Activated B cell treated with CpG ODN at 0.5 μM for 24 hours (primary cell): ENCODE results near the gene RGS7. TPM values are rescaled to one million over a fixed set of nuclear protein-coding genes. Genes with fewer than 3 reads are reported as not detected.
"Not testable (repeated sequence)": the region's sequence is repeated elsewhere in the genome, so short reads cannot be mapped to it uniquely, and the experiment has no call there.

Source experiments
- ATAC-seq: fragments of 200-7000 bp; cut with Tn5 transposase; one replicate; pipeline ENCODE4 v1.10.0; 2021; ENCODE audit warnings: low read depth, mild to moderate bottlenecking, moderate library complexity
- CTCF ChIA-PET: fragments of 350-600 bp; sonication (Branson Sonifier 250); formaldehyde crosslinking; loops from one replicate; lab custom pipeline; 2021; ENCODE audit warnings: antibody characterized with exemption; lab: Charles Lee
- POLR2A ChIA-PET: fragments of 350-600 bp; sonication (Branson Sonifier 250); formaldehyde crosslinking; loops from one replicate; lab custom pipeline; 2021; ENCODE audit warnings: antibody characterized with exemption; lab: Charles Lee
- DNase-seq: peaks from one replicate; pipeline ENCODE4 v3.0.0; 2022
- H3K27ac Mint-ChIP-seq: one replicate; pipeline ENCODE4 v1.8.0; 2020; ENCODE audit warnings: mixed read lengths
- H3K27me3 Mint-ChIP-seq: one replicate; pipeline ENCODE4 v1.8.0; 2021; ENCODE audit warnings: mixed read lengths
- H3K36me3 Mint-ChIP-seq: one replicate; pipeline ENCODE4 v1.8.0; 2021; ENCODE audit warnings: low read depth, mixed read lengths
- H3K4me1 Mint-ChIP-seq: one replicate; pipeline ENCODE4 v1.8.0; 2021; ENCODE audit warnings: mixed read lengths
- H3K4me3 Mint-ChIP-seq: one replicate; pipeline ENCODE4 v1.8.0; 2020; ENCODE audit warnings: mild to moderate bottlenecking, mixed read lengths
- H3K9me3 Mint-ChIP-seq: one replicate; pipeline ENCODE4 v1.8.0; 2020; ENCODE audit warnings: mixed read lengths
- intact Hi-C: fragments of 100-400 bp; cut with micrococcal nuclease; formaldehyde crosslinking; loops from one replicate; pipeline ENCODE4 v1.15.1; 2024
- total RNA-seq: library from RNA; stranded (reverse); gene quantifications from 2 replicates; pipeline ENCODE4 v1.2.3, GENCODE V29; 2022
- TF ChIP-seq, protein P1 (sequence below): fragments of 200-600 bp; IDR thresholded peaks from one replicate; pipeline ENCODE4 v1.8.0; 2022; ENCODE audit warnings: antibody characterized with exemption, mild to moderate bottlenecking

RGS7 gene
- total RNA-seq, 1 donor from 2014 or later = 0.49 TPM

DNA sequence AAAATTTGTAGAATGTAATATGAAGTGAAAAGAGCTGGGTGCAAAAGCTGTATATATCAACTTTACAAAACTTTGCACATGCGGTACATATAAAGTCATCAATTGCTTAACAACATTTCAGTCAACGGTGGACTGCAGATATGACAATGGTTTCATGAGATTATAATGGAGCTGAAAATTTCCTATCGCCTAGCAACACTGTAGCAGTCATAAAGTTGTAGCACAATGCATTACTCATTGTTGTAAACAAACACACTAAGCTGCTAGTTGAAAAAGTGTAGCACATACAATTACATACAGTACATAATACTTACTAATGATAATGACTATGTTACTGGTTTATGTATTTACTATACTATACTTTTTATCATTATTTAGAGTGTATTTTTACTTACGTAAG, 64.0 kb downstream of the RGS7 start:
- no peak for DNase-seq
- ChIA-PET POLR2A (no interaction called here), CTCF (no interaction called here)
- Mint-ChIP-seq H3K27ac (no peak overlapping the region), H3K9me3 (no peaks in the 10 kb centered on the region), H3K4me3 (no peak overlapping the region), H3K4me1 (no peaks in the 10 kb centered on the region), H3K27me3 (no peaks in the 10 kb centered on the region), H3K36me3 (no peaks in the 10 kb centered on the region)
- TF ChIP-seq, protein P1, sequence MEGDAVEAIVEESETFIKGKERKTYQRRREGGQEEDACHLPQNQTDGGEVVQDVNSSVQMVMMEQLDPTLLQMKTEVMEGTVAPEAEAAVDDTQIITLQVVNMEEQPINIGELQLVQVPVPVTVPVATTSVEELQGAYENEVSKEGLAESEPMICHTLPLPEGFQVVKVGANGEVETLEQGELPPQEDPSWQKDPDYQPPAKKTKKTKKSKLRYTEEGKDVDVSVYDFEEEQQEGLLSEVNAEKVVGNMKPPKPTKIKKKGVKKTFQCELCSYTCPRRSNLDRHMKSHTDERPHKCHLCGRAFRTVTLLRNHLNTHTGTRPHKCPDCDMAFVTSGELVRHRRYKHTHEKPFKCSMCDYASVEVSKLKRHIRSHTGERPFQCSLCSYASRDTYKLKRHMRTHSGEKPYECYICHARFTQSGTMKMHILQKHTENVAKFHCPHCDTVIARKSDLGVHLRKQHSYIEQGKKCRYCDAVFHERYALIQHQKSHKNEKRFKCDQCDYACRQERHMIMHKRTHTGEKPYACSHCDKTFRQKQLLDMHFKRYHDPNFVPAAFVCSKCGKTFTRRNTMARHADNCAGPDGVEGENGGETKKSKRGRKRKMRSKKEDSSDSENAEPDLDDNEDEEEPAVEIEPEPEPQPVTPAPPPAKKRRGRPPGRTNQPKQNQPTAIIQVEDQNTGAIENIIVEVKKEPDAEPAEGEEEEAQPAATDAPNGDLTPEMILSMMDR = no peak
- ATAC-seq = no peak
- intact Hi-C loops = no loop called here

DNA sequence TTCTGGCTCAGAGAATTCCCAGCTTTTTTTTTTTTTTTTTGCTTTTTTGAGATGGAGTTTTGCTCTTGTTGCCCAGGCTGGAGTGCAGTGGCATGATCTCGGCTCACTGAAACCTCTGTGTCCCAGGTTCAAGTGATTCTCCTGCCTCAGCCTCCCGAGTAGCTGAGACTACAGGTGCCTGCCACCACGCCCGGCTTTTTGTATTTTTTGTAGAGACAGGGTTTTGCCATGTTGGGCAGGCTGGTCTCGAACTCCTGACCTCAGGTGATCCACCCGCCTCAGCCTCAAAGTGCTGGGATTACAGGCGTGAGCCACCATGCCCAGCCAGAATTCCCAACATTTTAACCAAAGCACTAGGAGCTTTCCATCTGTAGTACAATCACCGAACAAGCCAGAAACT, 65.5 kb downstream of the RGS7 start:
- H3K4me3 Mint-ChIP-seq, intact Hi-C loops: not testable (repeated sequence)

DNA sequence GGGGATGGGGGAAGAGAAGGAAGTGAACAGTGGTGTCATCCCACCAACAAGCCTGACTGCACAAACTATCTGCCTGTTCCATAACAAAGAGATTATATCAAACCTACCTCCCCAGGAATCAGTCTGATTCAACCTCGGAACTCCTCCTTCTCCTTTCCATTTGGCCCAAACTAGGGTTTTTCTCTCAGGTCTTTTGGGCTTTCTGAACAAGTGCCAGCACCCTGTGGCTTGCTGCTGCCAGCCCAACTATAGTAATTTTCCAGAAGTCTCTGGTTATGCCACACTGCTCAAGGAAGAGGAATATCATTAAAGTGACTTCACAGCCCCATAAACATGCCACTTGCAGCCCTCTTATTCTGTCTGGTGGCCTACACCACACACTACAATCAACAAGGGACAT, 70.5 kb downstream of the RGS7 start:
- CTCF ChIA-PET = no interaction called here
- no peak overlapping the region for H3K27ac Mint-ChIP-seq
- H3K4me3 Mint-ChIP-seq = no peak overlapping the region
- no peak for DNase-seq
- TF ChIP-seq, protein P1 = no peak
- no peak for ATAC-seq
- POLR2A ChIA-PET = no interaction called here
- intact Hi-C loops = no loop called here
- H3K4me1 Mint-ChIP-seq = no peaks in the 10 kb centered on the region
- no peaks in the 10 kb centered on the region for H3K27me3 Mint-ChIP-seq
- H3K9me3 Mint-ChIP-seq = peaks cover 23% of the 10 kb centered on the region
- no peaks in the 10 kb centered on the region for H3K36me3 Mint-ChIP-seq

More for the DNA sequence above, 65.5 kb downstream of the RGS7 start:
- POLR2A ChIA-PET, DNase-seq, H3K9me3 Mint-ChIP-seq, H3K27me3 Mint-ChIP-seq, H3K4me1 Mint-ChIP-seq, ATAC-seq, H3K36me3 Mint-ChIP-seq, CTCF ChIA-PET, H3K27ac Mint-ChIP-seq: not testable (repeated sequence)

DNA sequence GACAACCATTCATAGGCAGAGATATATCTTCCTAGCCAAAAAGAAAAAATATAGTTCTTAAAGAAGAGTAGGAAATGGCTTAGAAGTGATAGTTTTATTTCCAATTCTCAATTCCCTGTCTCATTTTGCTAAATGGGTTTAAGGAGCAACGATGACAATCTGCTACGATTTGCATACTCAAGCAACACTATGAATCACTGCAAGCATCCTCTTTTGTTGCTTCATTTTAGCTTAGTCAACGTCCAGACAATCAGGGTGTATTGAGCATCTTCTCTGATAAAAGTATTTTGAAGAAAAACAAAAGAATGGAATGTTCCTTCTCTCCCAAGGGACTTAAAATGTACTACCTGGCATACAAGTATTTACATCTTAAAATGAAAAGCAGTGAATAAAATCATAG, 80.6 kb downstream of the RGS7 start:
- Mint-ChIP-seq H3K9me3 (peaks cover 19% of the 10 kb centered on the region), H3K27me3 (no peaks in the 10 kb centered on the region), H3K36me3 (no peaks in the 10 kb centered on the region), H3K27ac (no peak overlapping the region), H3K4me3 (no peak overlapping the region), H3K4me1 (no peaks in the 10 kb centered on the region)
- ATAC-seq = no peak
- POLR2A ChIA-PET = no interaction called here
- TF ChIP-seq, protein P1 = no peak
- no peak for DNase-seq
- CTCF ChIA-PET = no interaction called here
- intact Hi-C loops = no loop called here

DNA sequence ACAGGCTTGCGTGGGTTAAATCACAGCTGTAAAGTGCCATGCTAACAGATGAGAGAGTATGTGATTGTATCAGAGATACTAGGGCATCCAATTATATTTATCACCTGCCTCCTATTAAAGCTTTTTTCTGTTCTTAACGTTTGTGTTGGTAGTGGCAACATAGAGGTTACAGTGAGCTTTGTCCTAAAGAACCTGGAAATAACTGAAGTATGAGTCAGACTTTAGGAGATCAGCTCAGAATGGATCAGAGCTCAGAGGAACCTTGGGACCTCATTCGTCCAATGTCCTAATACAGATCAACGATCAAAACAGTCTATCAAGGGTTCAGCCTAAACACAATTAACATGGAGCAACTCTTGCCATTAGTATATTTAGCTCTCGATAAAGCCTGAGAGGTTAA, 81.0 kb downstream of the RGS7 start:
- Mint-ChIP-seq H3K36me3 (no peaks in the 10 kb centered on the region), H3K4me1 (no peaks in the 10 kb centered on the region), H3K4me3 (no peak overlapping the region), H3K27ac (no peak overlapping the region), H3K9me3 (peaks cover 21% of the 10 kb centered on the region), H3K27me3 (no peaks in the 10 kb centered on the region)
- DNase-seq = no peak
- TF ChIP-seq, protein P1 = no peak
- intact Hi-C loops = no loop called here
- CTCF ChIA-PET = no interaction called here
- no peak for ATAC-seq
- POLR2A ChIA-PET = no interaction called here

DNA sequence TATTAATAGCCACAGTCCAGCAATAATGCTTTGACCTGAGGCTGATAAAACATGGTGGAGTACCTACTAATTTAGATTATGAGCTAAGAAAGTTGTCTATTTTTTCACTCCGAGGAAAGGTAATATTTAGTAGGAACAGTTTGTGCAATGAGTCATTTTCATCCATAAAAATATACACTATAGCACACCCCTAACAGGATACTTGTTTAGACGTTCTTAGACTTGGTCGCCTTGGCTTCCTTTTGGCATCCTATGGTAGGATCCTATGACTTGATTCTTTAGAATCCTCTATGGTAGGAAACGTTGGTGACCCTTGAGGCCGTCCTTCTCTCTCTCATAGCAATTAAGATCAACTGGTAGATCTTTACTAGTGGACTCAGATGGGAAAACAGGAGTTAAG, 81.8 kb downstream of the RGS7 start:
- no peak overlapping the region for H3K4me3 Mint-ChIP-seq
- peaks cover 21% of the 10 kb centered on the region for H3K9me3 Mint-ChIP-seq
- POLR2A ChIA-PET = no interaction called here
- no peaks in the 10 kb centered on the region for H3K36me3 Mint-ChIP-seq
- H3K4me1 Mint-ChIP-seq = no peaks in the 10 kb centered on the region
- no peak for DNase-seq
- H3K27ac Mint-ChIP-seq = no peak overlapping the region
- CTCF ChIA-PET = no interaction called here
- TF ChIP-seq, protein P1 = no peak
- intact Hi-C loops = no loop called here
- H3K27me3 Mint-ChIP-seq = no peaks in the 10 kb centered on the region
- ATAC-seq = no peak
